Parathyroid adenoma (tissue), 2 donors: ENCODE data around the gene HMCN1.

Source experiments
- H2AFZ ChIP-seq: fragments of 300-600 bp; sonication (generic); one replicate; pipeline ENCODE4 v1.7.0; 2017; ENCODE audit warnings: antibody characterized with exemption, mild to moderate bottlenecking
- H3K27ac ChIP-seq: fragments of 300-600 bp; sonication (generic); one replicate; pipeline ENCODE4 v1.7.0; 2017
- H3K27me3 ChIP-seq: fragments of 300-600 bp; sonication (generic); one replicate; pipeline ENCODE4 v1.7.0; 2017; ENCODE audit warnings: low read length; ENCODE audit not compliant: control insufficient read depth, insufficient read depth
- H3K36me3 ChIP-seq: fragments of 300-600 bp; sonication (generic); one replicate; pipeline ENCODE4 v1.7.0; 2017; ENCODE audit warnings: low read length; ENCODE audit not compliant: control insufficient read depth, insufficient read depth
- H3K4me1 ChIP-seq: fragments of 300-600 bp; sonication (generic); one replicate; pipeline ENCODE4 v1.7.0; 2017; ENCODE audit warnings: control low read depth
- H3K4me2 ChIP-seq: fragments of 300-600 bp; sonication (generic); one replicate; pipeline ENCODE4 v1.7.0; 2017; ENCODE audit warnings: low read length
- H3K4me3 ChIP-seq: fragments of 300-600 bp; sonication (generic); one replicate; pipeline ENCODE4 v1.7.0; 2017; ENCODE audit warnings: low read depth, low read length
- H3K79me2 ChIP-seq: fragments of 300-600 bp; sonication (generic); one replicate; pipeline ENCODE4 v1.7.0; 2017; ENCODE audit warnings: control low read depth
- H3K9ac ChIP-seq: fragments of 300-600 bp; sonication (generic); one replicate; pipeline ENCODE4 v1.7.0; 2017; ENCODE audit warnings: mild to moderate bottlenecking
- H3K9me3 ChIP-seq: fragments of 300-600 bp; sonication (generic); one replicate; pipeline ENCODE4 v1.7.0; 2017; ENCODE audit warnings: low read length; ENCODE audit not compliant: control insufficient read depth
- CTCF ChIP-seq: fragments of 300-600 bp; sonication (generic); IDR thresholded peaks from one replicate; pipeline ENCODE4 v1.7.0; 2017; ENCODE audit warnings: antibody characterized with exemption, mild to moderate bottlenecking
- donor health status: primary hyperparathyroidism.

The HMCN1 gene

DNA sequence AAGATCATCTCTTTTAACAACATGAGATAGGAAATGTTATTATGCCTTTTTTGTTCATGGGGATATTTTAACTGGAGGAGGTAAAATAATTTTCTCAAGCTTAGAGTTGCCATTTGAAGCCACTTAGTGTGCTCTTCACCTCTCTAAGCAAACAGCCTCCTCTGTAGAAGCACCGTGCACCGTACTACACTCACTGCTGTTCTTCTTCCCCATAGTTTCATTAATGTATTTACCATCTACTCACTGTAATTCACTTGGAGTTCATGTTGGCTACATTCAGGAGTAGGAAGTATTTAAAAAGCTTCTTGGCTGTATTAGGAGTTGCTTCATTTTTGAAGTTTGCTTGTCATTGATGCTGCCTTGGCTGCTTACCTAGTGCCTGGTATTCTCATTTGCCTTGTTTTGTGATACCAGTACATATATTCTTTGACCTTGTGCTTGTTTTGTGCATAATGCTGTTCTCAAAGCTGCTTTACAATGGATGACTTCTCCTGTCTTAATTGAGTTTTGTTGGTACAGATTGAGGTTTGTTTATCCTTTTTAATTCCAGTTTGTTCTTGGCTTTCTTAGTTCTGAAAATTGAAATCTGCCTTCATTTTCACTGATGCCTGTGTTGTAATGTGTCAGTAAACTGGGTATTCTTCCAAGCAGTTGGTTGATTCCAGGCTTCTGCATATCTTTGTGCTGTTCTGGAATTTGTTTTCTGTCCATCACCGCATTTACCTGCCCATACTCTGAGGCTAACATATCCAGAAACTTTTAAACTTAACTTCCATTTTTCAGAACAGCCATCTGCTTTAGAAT lies 240.4 kb downstream of the HMCN1 start:
- Histone ChIP-seq H3K9ac (no peak overlapping the region), H3K4me3 (no peak overlapping the region), H3K4me2 (no peak overlapping the region), H3K27me3 (no peaks in the 10 kb centered on the region), H3K36me3 (no peaks in the 10 kb centered on the region), H3K27ac (no peak overlapping the region), H3K9me3 (no peaks in the 10 kb centered on the region), H3K79me2 (no peaks in the 10 kb centered on the region), H3K4me1 (no peaks in the 10 kb centered on the region), H2AFZ (no peak overlapping the region)
- no peak for TF ChIP-seq CTCF

DNA sequence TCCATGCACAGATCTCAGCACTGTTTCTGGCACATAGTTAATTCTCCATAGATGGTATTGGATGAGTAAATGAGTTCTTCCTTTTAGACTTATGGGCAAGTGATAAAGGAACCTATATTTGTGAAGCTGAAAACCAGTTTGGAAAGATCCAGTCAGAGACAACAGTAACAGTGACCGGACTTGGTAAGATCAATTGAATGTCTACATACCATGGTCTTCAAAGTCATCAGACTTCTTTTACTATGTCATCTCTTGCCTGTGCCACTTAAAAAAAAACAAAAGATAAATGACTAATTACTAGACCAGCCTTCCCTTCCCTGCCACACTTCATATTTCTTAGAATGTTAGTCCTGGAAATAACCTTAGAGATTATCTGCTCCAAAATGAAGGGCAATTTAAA lies 246.7 kb downstream of the HMCN1 start:
- Histone ChIP-seq H3K4me3 (no peak overlapping the region), H3K9ac (no peak overlapping the region), H3K27ac (no peak overlapping the region), H3K79me2 (no peaks in the 10 kb centered on the region), H3K9me3 (no peaks in the 10 kb centered on the region), H3K4me2 (no peak overlapping the region), H3K4me1 (no peaks in the 10 kb centered on the region), H2AFZ (no peak overlapping the region), H3K27me3 (no peaks in the 10 kb centered on the region), H3K36me3 (no peaks in the 10 kb centered on the region)
- no peak for TF ChIP-seq CTCF

DNA sequence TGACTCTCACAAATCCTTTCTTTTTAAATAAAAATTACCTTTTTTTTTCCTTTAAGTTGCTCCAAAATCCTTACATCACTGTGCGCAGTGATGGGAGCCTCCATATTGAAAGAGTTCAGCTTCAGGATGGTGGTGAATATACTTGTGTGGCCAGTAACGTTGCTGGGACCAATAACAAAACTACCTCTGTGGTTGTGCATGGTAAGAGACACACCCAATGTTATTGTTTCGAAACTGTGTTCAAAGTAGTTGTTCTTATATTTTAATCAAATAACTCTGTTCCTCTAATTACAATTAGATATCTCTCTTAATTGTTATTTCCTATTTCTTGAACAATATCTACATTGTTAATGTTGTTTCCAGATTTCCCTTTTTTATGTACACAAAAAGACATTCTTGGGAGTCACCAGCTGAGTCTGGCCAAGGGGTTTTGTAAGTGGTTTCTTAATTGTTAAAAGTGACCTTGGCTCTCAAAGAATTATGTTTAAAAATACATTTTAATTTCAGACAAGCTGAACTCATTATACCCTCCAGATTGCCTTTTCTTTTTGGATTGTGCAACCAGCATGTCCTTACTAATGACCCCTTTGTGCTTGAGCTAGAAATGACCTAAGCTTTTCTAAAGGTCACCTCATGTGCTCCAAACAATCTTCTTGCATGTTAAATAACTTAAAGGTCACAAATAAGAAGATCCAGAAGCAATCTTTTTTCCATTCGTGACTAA lies 250.1 kb downstream of the HMCN1 start:
- Histone ChIP-seq H3K9me3 (no peaks in the 10 kb centered on the region), H3K79me2 (no peaks in the 10 kb centered on the region), H3K4me3 (no peak overlapping the region), H3K36me3 (no peaks in the 10 kb centered on the region), H3K4me2 (no peak overlapping the region), H3K27me3 (no peaks in the 10 kb centered on the region), H2AFZ (no peak overlapping the region), H3K27ac (no peak overlapping the region), H3K9ac (no peak overlapping the region), H3K4me1 (no peaks in the 10 kb centered on the region)
- TF ChIP-seq CTCF = no peak

DNA sequence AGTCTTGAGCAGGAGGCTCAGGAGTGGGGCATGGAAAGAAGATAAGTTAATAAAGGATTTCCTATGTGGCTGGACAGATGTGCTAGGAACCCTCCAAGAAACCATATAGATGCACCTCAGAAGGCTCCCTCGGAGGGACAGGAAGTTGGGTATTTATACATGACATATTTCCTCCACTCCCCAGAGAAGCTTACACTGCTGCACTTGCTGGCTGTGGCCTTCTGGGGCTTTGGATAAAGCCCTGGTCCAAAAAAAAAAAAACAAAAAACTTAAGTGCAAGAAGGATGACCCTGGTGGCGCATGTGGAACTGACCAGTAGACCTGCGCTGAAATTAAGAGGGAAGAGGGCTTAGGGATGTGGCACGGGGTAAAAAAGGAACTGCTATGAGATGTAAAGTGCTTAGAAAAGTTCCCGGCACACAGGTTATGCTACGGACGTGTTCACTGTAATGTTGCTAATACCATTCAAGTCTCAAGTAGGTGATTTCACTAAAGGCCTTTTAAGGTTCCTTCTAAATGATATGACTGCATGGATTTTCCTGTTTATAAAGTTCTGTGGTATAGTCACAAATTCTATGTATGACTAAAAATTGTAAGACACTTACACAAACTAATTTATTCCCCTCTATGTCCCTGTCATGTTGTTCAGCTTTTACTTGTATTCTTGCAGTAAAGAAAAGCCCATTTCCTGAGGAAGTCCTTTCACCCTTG lies 253.6 kb downstream of the HMCN1 start:
- no peaks in the 10 kb centered on the region for H3K4me1 ChIP-seq
- TF ChIP-seq CTCF = no peak
- H3K27ac ChIP-seq = no peak overlapping the region
- H3K9me3 ChIP-seq = no peaks in the 10 kb centered on the region
- H3K9ac ChIP-seq = no peak overlapping the region
- H3K4me3 ChIP-seq = no peak overlapping the region
- H3K27me3 ChIP-seq = no peaks in the 10 kb centered on the region
- no peaks in the 10 kb centered on the region for H3K36me3 ChIP-seq
- no peak overlapping the region for H3K4me2 ChIP-seq
- H2AFZ ChIP-seq = no peak overlapping the region
- H3K79me2 ChIP-seq = no peaks in the 10 kb centered on the region
